Esophagus (tissue), 2 donors: ENCODE measurements around the gene CBLC. TPM values are rescaled to one million over a fixed set of nuclear protein-coding genes. Genes with fewer than 3 reads are reported as not detected.

Experiments
- H3K27ac ChIP-seq, 2 donors: one replicate each; pipeline ENCODE4 v1.5.1; 2013; ENCODE audit warnings: low read depth in 2 of 2, mild to moderate bottlenecking in 2 of 2, inconsistent platforms in 1 of 2, low read length in 1 of 2, moderate library complexity in 1 of 2
- H3K27me3 ChIP-seq, 2 donors: one replicate each; pipeline ENCODE4 v1.6.1; 2013; ENCODE audit warnings: low read length in 2 of 2, control low read depth in 1 of 2, mild to moderate bottlenecking in 1 of 2; ENCODE audit not compliant: insufficient read depth in 2 of 2, control insufficient read depth in 1 of 2
- H3K36me3 ChIP-seq, 2 donors: one replicate each; pipeline ENCODE4 v1.6.1; 2013; ENCODE audit warnings: low read length in 1 of 2; ENCODE audit not compliant: control insufficient read depth in 2 of 2, insufficient read depth in 2 of 2
- H3K4me1 ChIP-seq, 2 donors: one replicate each; pipeline ENCODE4 v1.6.1; 2013; ENCODE audit warnings: low read length in 1 of 2; ENCODE audit not compliant: control insufficient read depth in 2 of 2, insufficient read depth in 2 of 2
- H3K4me3 ChIP-seq, 2 donors: one replicate each; pipeline ENCODE4 v1.5.1; 2013; ENCODE audit warnings: low read length in 2 of 2, mild to moderate bottlenecking in 2 of 2, low read depth in 1 of 2, moderate library complexity in 1 of 2
- H3K9me3 ChIP-seq, 2 donors: one replicate each; pipeline ENCODE4 v1.6.1; 2013; ENCODE audit warnings: mild to moderate bottlenecking in 2 of 2, low read depth in 1 of 2, low read length in 1 of 2, moderate library complexity in 1 of 2; ENCODE audit not compliant: control insufficient read depth in 2 of 2, insufficient read depth in 1 of 2
- WGBS, 2 donors: extraction: QIAGEN DNeasy Blood & Tissue Kit; methylation state at CpG; one replicate each; pipeline ENCODE4 v1.1.7; 2013; 5-methylcytosine and 5-hydroxymethylcytosine counted together
- polyA plus RNA-seq, 2 donors: library from polyadenylated mRNA; stranded (reverse); fragments of 200-250 nt; gene quantifications; one replicate each; pipeline ENCODE4 v1.2.3, GENCODE V29; 2013
- donor health status: healthy with polysubstance abuse.
- donor health status: Bipolar disorder and iron deficiency.

CBLC gene
- polyA plus RNA-seq = 10 to 100 TPM; 35.0 to 39.4 TPM

- no peaks in the 10 kb centered on the region for H3K27me3 ChIP-seq
- WGBS, 2 donors = 11% methylated on average over 45 to 47 of the region's 47 CpGs
- H3K27ac ChIP-seq = peak within 1 kb of the TSS; percentile 96 to 97
- no peaks in the 10 kb centered on the region for H3K9me3 ChIP-seq
- H3K4me3 ChIP-seq = peak within 1 kb of the TSS; percentile 61 to 71
- peaks cover 0 to 9% of the 10 kb centered on the region in 2 donors for H3K4me1 ChIP-seq
- peaks cover 0 to 5% of the 10 kb centered on the region in 2 donors for H3K36me3 ChIP-seq
Measured at GRCh38 chr19:44777715-44778347, at the start of gene CBLC. Gene CBLC, plus strand, starts transcription at chr19:44777890. Its CDS starts 42 bp downstream, at chr19:44777932.

GRCh38 chr19:44728178-44728577 is 49.5 kb upstream of the CBLC start:
- 66 to 76% methylated on average over 6 of the region's 6 CpGs for WGBS, 2 donors
- Histone ChIP-seq H3K36me3 (no peaks in the 10 kb centered on the region), H3K4me3 (no peak overlapping the region), H3K27ac (no peak overlapping the region), H3K9me3 (no peaks in the 10 kb centered on the region), H3K4me1 (peaks cover 2 to 10% of the 10 kb centered on the region in 2 donors), H3K27me3 (no peaks in the 10 kb centered on the region)

- H3K27ac ChIP-seq = no peak overlapping the region
- H3K4me3 ChIP-seq = no peak overlapping the region
- H3K4me1 ChIP-seq = peaks cover 2 to 7% of the 10 kb centered on the region in 2 donors
- no peaks in the 10 kb centered on the region for H3K27me3 ChIP-seq
- no peaks in the 10 kb centered on the region for H3K9me3 ChIP-seq
- WGBS, 2 donors = 88 to 90% methylated on average over 8 of the region's 8 CpGs
- H3K36me3 ChIP-seq = no peaks in the 10 kb centered on the region
Measured at GRCh38 chr19:44729516-44730033, 48.1 kb upstream of the CBLC start.

GRCh38 chr19:44731081-44731480 is 46.6 kb upstream of the CBLC start:
- Histone ChIP-seq H3K27ac (no peak overlapping the region), H3K36me3 (no peaks in the 10 kb centered on the region), H3K4me1 (peaks cover 0 to 2% of the 10 kb centered on the region in 2 donors), H3K27me3 (no peaks in the 10 kb centered on the region), H3K9me3 (no peaks in the 10 kb centered on the region), H3K4me3 (no peak overlapping the region)
- WGBS, 2 donors = 90 to 91% methylated on average over 5 of the region's 5 CpGs

- Histone ChIP-seq H3K4me1 (peaks cover 0 to 2% of the 10 kb centered on the region in 2 donors), H3K4me3 (no peak overlapping the region), H3K9me3 (no peaks in the 10 kb centered on the region), H3K36me3 (no peaks in the 10 kb centered on the region), H3K27me3 (no peaks in the 10 kb centered on the region), H3K27ac (no peak overlapping the region)
- 76 to 80% methylated on average over 5 of the region's 5 CpGs for WGBS, 2 donors
Measured at GRCh38 chr19:44731622-44732021, 46.1 kb upstream of the CBLC start.

- Histone ChIP-seq H3K27me3 (no peaks in the 10 kb centered on the region), H3K36me3 (no peaks in the 10 kb centered on the region), H3K27ac (no peak overlapping the region), H3K4me3 (no peak overlapping the region), H3K4me1 (peaks cover 0 to 4% of the 10 kb centered on the region in 2 donors), H3K9me3 (no peaks in the 10 kb centered on the region)
- WGBS, 2 donors = 81 to 84% methylated on average over 11 of the region's 11 CpGs
Measured at GRCh38 chr19:44732235-44733014, 45.3 kb upstream of the CBLC start.

- Histone ChIP-seq H3K27ac (peak overlapping the region in 1 of 2 donors; percentile 61), H3K27me3 (no peaks in the 10 kb centered on the region), H3K4me3 (no peak overlapping the region), H3K9me3 (no peaks in the 10 kb centered on the region), H3K36me3 (no peaks in the 10 kb centered on the region), H3K4me1 (peaks cover 6 to 11% of the 10 kb centered on the region in 2 donors)
- 0 to 50% methylated on average over 1 of the region's 1 CpG for WGBS, 2 donors
Measured at GRCh38 chr19:44734357-44734756, 43.3 kb upstream of the CBLC start.

- Histone ChIP-seq H3K9me3 (no peaks in the 10 kb centered on the region), H3K27me3 (no peaks in the 10 kb centered on the region), H3K4me1 (peaks cover 6 to 11% of the 10 kb centered on the region in 2 donors), H3K36me3 (no peaks in the 10 kb centered on the region), H3K27ac (peak overlapping the region in 1 of 2 donors; percentile 70), H3K4me3 (no peak overlapping the region)
- 57 to 59% methylated on average over 5 of the region's 5 CpGs for WGBS, 2 donors
Measured at GRCh38 chr19:44735011-44735410, 42.7 kb upstream of the CBLC start.

GRCh38 chr19:44737238-44738071 is 40.2 kb upstream of the CBLC start:
- Histone ChIP-seq H3K27ac (peak overlapping the region in 1 of 2 donors; percentile 59), H3K4me3 (no peak overlapping the region), H3K36me3 (no peaks in the 10 kb centered on the region), H3K4me1 (peaks cover 7 to 11% of the 10 kb centered on the region in 2 donors), H3K27me3 (no peaks in the 10 kb centered on the region), H3K9me3 (no peaks in the 10 kb centered on the region)
- 46 to 58% methylated on average over 13 of the region's 13 CpGs for WGBS, 2 donors
